WERI-Rb-1 (cell line): ENCODE results near the gene ADCY2.

Experiments
- DNase-seq: peaks from one replicate; pipeline ENCODE4 v3.0.0-alpha.2; 2020
- H3K27ac ChIP-seq: fragments of 250-450 bp; sonication (Bioruptor Pico); 2 replicates; pipeline ENCODE4 v1.5.1; 2020; ENCODE audit warnings: mild to moderate bottlenecking, moderate library complexity
- H3K27me3 ChIP-seq: fragments of 250-450 bp; sonication (Bioruptor Pico); 2 replicates; pipeline ENCODE4 v1.5.1; 2021; ENCODE audit warnings: mild to moderate bottlenecking, low read depth, moderate library complexity; ENCODE audit not compliant: insufficient read depth, severe bottlenecking
- H3K36me3 ChIP-seq: fragments of 250-450 bp; sonication (Bioruptor Pico); 2 replicates; pipeline ENCODE4 v1.5.1; 2020; ENCODE audit warnings: mild to moderate bottlenecking, moderate library complexity
- H3K4me3 ChIP-seq: 2 replicates; pipeline ENCODE4 v1.5.1; 2011; ENCODE audit warnings: low read depth, mild to moderate bottlenecking, control low read depth, low read length
- H3K9me3 ChIP-seq: fragments of 250-450 bp; sonication (Bioruptor Pico); 2 replicates; pipeline ENCODE4 v1.5.1; 2021; ENCODE audit warnings: mild to moderate bottlenecking, moderate library complexity; ENCODE audit not compliant: severe bottlenecking
- CTCF ChIP-seq: IDR thresholded peaks from 2 replicates; pipeline ENCODE4 v1.5.1; 2011; ENCODE audit warnings: low read depth, mild to moderate bottlenecking, control low read depth, inconsistent platforms, low read length

The ADCY2 gene

GRCh38 chr5:7849681-7850394 lies 453.9 kb downstream of the ADCY2 start:
- Histone ChIP-seq H3K36me3 (no peaks in the 10 kb centered on the region), H3K27ac (peak overlapping the region; percentile 58), H3K9me3 (no peaks in the 10 kb centered on the region), H3K27me3 (no peaks in the 10 kb centered on the region), H3K4me3 (peak overlapping the region; percentile 64)
- TF ChIP-seq CTCF: peak; percentile 64
- peak; percentile 63 for DNase-seq

- peak; percentile 94 for DNase-seq
- TF ChIP-seq CTCF: peak; percentile 73
- Histone ChIP-seq H3K4me3 (peak within 1 kb of the TSS; percentile 64), H3K27me3 (no peaks in the 10 kb centered on the region), H3K36me3 (no peaks in the 10 kb centered on the region), H3K9me3 (no peaks in the 10 kb centered on the region), H3K27ac (peak within 1 kb of the TSS; percentile 80)
Measured at GRCh38 chr5:7850395-7851239, 454.7 kb downstream of the ADCY2 start, which contains the start of gene CFAP90. CFAP90 (minus strand) TSS chr5:7851133; CDS start chr5:7851021, 112 bp downstream.

- Histone ChIP-seq H3K27me3 (no peaks in the 10 kb centered on the region), H3K27ac (peak overlapping the region; percentile 80; the same call in 1 of the 2 replicates), H3K9me3 (no peaks in the 10 kb centered on the region), H3K36me3 (no peaks in the 10 kb centered on the region), H3K4me3 (peak overlapping the region; percentile 48)
- TF ChIP-seq CTCF: no peak
- no peak for DNase-seq
Measured at GRCh38 chr5:7851240-7851592, 455.3 kb downstream of the ADCY2 start.

GRCh38 chr5:7851617-7852289 lies 455.8 kb downstream of the ADCY2 start:
- DNase-seq: no peak
- no peak for TF ChIP-seq CTCF
- Histone ChIP-seq H3K9me3 (no peaks in the 10 kb centered on the region), H3K36me3 (no peaks in the 10 kb centered on the region), H3K4me3 (no peak overlapping the region), H3K27ac (no peak overlapping the region), H3K27me3 (no peaks in the 10 kb centered on the region)

- H3K27me3 ChIP-seq: no peaks in the 10 kb centered on the region
- no peaks in the 10 kb centered on the region for H3K36me3 ChIP-seq
- no peak for TF ChIP-seq CTCF
- no peak overlapping the region for H3K4me3 ChIP-seq
- no peak for DNase-seq
- no peak overlapping the region for H3K27ac ChIP-seq
- no peaks in the 10 kb centered on the region for H3K9me3 ChIP-seq
Measured at GRCh38 chr5:7852542-7852941, 456.6 kb downstream of the ADCY2 start.
